D341Med (cell line): ENCODE results near the gene PCDH9.

Source experiments
- DNase-seq: peaks from one replicate; pipeline ENCODE4 v3.0.0; 2012; ENCODE audit warnings: low spot score

PCDH9 gene

DNA sequence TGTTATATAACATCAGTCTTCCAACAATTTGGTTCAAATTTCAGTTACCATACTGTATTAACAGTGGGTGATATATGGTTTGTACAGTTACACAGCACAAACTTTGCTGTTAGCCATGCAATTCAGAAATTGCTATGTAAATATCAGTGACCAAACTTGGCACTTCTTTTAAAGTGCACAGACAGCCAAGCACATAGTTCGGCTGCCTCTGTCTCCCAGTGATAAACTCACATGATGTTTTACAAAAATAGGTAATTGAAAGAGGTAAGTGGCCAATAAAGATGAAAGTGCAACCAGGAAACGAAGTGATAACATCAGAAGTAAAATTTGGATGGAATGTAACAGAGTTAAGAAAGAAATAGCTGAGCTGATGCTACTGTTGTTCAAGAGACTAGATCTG, 143.9 kb downstream of the PCDH9 start:
- no peak for DNase-seq

- DNase-seq = no peak
These were observed 146.1 kb downstream of the PCDH9 start for GRCh38 chr13:67084066-67084465.

DNA sequence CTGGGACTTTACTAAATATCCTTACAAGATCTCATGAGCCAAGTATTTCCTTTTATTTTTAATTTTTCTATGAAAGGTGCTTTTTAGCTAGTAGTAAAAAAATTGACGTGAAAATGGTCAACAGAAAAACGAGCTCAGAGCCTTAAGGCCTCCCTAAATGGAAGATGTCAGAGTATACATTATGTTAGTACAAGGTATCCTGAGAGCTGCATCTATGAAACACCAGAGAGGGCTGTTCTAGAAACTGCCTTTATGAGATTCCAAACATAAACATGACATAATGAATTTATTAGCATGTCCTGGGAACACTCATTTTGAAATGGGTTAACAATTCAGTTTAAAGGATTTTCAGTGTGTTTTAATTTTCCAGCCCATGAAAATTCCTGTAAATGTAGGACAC, 146.6 kb downstream of the PCDH9 start:
- no peak for DNase-seq

- DNase-seq = no peak
These were observed 149.8 kb downstream of the PCDH9 start for GRCh38 chr13:67080351-67080750.

DNA sequence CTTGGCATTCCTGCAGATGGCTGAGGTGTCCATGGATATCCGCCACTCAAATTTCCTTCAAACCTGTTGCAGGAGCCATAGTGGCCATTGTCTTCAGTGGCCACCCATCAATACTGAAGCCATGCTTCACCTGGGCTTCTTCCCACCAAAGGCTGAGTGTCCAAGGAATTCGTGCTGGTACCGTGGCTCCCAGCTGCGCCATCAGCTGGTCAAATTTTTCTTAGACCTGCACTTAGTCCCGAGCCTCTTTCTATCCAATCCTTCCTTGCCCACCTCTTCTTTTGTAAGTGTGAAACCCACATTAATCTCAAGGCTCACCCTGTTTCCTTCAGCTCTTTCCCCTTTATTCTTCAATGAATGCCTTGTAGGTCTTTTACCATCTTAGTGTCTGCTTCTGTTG, 152.1 kb downstream of the PCDH9 start:
- no peak for DNase-seq

GRCh38 chr13:67077132-67077531, 153.0 kb downstream of the PCDH9 start:
- no peak for DNase-seq

DNA sequence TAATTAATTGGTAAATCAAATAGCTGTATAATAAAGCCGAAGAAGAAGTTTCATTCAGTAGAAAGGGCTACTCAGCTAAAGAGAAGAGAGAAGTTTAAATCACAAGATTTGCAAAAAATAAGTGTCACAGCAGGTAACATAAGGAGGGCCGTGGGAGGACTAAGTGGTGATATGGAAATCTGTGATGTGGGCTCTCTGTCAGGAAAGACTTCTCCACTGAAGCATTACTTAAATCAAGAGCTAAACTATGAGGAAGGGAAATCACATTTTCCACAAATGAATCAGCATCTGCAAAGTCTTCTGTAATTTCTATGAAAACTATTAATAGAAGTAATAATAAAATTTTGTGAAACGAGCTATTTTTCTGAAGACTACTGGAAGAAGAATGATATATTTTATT, 153.8 kb downstream of the PCDH9 start:
- no peak for DNase-seq

DNA sequence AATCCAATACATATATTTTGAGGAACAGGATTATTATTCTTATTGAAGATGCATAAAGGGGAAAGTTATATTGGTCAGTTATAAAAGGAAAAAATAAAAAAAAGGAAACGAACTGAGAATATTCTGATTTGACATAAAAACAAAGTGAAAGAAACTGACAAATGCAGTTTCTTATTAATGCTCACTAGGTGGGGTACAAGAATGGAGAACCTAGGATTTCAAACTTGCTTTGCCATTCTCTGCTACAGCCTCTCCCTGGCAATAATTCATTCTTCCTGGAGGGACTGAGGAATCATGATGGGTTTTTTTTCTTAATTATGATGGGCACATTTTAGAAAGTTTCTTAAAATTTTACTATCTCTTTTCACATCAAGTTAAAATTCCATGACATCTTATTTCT, 154.9 kb downstream of the PCDH9 start:
- DNase-seq = no peak

- no peak for DNase-seq
These were observed 158.1 kb downstream of the PCDH9 start for GRCh38 chr13:67071918-67072598.

DNA sequence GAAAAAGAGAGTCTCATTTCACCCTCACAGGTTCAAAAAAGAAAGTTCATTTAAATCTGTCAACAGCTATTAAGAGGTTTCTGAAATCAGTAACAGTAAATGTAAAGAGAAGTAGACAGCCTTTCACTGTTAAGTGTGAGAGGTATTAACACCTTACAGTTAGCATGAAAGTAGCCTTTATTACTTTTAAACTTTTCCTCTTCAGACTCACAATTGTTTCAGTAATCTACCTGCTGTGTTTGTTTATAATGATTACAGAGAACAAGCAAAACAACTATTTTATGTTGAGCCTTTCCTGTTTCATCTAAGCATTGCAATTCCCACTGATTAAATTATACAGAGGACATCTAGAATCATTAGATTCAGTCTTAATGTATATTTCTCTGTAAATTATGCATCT, 159.8 kb downstream of the PCDH9 start:
- no peak for DNase-seq

GRCh38 chr13:67069117-67069767, 160.9 kb downstream of the PCDH9 start:
- DNase-seq = peak; percentile 48

- DNase-seq = no peak
These were observed 165.2 kb downstream of the PCDH9 start for GRCh38 chr13:67064920-67065319.

GRCh38 chr13:67063036-67063435, 167.1 kb downstream of the PCDH9 start:
- DNase-seq = no peak

DNA sequence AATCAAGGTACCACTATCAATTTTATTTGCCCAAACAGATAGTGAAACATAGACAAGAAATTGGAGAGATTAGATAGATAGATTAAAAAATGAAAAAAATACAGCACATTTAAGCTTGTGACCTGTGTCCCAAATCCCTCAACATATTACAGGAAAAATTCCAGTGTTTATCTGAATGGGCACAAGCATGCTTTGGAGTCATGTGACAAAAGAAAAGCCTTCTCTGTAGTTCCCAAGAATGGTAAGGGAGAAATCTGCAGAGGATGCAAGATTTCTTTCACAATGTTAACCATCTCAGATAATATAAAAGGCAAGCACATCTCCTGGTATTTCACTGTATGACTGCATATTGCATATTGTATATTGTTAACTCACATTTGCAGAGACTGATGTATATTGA, 168.0 kb downstream of the PCDH9 start:
- DNase-seq = no peak

DNA sequence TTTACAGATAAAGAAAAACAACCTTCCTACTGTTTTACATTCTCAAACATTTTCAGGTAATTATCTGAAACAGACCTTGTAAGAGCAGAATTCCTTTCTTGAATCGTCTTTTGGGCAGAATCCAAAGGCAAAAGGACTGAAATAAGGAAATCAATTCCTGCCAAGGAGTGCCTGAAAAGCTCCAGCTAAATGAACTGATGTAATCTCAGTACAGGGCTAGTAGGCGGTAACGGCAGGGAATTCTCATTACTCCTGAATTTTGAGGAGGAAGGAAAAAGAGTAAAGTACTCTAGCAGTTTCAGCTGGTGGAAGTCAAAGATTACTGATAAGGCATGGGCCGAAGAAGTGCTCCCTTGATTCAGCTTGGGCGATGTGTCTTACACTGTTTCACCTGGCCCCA, 168.4 kb downstream of the PCDH9 start:
- DNase-seq = no peak

DNA sequence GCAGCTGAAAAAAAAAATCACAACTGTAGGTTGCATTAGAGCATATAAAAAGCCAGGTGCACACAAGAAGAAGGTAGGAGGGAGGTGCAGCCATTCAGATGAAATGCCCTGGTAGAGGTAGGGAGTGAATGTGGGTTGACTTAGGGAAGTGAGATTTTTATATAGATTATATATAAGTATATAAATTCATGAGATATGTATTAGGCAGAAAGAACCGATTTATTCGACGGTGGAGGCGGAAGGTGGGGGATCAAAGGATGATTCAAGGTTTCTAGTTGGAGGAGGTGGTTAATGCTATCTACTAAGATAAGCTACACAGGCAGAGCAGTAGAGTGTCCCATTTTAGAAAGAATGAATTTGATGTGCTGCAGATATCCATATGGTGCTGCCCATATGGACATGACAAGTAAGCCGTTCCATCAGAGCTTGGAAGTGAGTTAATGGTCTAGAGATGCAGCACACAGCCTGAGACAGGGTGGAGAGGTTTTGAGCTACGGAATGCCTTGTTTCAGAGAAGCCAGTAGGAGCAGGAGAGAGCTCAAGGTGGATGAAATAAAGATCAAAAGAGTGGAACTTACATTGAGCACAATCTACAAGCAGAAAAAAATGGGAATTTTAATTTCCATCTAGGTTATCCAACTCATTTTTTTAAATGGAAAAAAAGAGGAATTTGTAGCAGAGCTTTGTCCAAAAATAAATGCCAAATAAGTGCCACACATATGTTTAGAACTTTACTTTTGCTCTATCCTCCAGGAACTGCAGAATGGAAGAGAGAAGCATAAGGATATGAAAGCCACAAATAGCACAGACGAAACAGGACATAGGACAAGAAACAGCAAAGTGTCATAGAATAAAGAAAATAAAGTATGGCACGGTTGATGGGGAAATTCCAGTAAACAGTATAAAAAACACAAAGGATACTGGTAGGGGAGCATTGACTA, 177.3 kb downstream of the PCDH9 start:
- DNase-seq = no peak

GRCh38 chr13:67049744-67050143, 180.4 kb downstream of the PCDH9 start:
- no peak for DNase-seq

DNA sequence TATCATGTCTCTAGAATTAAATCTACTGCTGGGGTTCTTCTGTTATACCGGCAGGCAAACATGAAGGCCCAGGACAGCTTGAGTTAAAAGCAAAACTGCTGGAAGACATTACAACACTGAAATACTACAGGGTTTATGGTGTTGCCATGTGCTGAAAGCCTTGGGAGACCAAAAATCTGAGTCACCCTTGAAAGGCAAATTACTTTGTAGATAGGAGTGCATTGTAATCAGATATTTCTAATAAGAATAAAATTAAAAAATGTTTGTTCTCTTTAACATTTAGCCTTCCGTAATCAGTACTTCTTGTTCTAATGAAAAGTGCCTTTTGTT, 181.3 kb downstream of the PCDH9 start:
- no peak for DNase-seq

DNA sequence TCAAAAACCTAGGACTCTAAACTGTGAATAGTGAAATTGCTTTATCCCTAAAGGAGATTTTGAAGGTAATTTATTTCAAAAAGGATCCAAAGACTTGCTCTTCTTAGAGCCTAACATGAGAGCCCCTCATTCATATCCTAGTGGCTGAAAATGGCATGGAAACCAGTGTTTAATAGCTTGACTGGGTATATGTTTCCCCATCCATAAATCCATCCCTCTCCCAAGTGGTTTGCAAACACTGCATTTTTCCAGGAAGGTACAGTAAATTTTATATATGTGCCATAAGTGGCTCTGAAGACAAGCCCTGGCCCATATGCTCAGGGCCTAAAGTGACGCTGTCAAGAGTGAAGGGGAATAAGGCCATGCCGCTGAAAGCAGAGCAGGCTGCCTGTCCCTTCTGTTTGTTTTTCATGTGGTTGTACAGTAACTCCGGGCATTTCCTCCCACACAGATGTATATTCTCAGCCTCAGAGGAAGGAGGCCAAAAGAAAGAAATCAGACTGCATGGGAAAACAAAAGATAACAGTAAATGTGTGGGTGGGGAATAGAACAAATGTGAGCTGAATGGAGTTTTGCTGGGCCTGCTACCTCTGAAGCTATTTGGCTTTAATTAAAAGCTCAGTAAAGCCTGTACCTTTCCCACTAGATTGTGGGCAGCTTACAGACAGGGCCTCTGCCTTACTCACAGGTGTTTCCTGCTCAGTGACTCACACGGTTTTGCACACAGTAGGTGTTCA, 181.9 kb downstream of the PCDH9 start:
- DNase-seq = no peak

- DNase-seq = no peak
These were observed 184.8 kb downstream of the PCDH9 start for GRCh38 chr13:67045357-67045756.

DNA sequence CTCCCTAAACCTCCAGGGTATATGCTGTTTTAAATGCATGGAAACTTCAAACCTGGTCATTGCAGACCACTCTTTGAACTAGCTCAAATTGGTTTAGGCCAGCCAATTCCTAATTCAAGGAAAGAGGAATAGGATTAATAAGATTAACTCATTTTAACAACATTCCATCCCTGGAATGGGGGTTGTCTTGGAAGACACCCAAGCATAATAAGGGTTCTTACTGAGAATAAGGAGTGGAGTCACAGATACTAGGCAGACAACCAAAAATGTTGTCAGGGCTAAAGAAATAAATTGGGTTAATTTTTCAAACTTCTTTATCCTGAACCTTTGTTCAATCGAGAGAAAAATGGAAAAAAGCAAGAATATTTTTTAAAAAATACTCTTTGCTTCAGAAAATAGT, 186.2 kb downstream of the PCDH9 start:
- no peak for DNase-seq

DNA sequence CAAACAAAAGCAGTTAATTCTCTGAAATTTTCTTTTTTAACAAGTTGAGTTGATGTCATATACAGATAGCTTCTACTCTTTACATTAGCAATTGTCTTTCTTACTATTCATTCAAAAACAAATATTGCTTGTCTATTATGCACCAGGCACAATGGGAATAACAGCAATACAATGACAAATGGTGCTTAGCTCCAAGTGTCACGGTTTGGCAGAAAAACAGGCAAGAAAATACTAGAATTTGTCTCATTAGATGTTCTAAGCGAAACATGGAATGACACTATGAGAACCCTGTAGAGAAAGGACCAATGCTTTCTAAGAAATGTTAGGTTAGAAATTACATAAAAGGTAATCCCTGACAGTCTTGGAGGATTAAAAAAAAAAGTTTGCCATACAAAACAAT, 187.6 kb downstream of the PCDH9 start:
- DNase-seq = no peak
